C4-2B (cell line): ENCODE results near the gene PIGU.

Source experiments
- CTCF ChIP-seq: fragments of 450-650 bp; conservative IDR thresholded peaks from 2 replicates; pipeline ENCODE4 v1.5.1; 2017; ENCODE audit warnings: mild to moderate bottlenecking
- ZFX ChIP-seq: fragments of 450-650 bp; IDR thresholded peaks from 2 replicates; pipeline ENCODE4 v1.6.1; 2017

- TF ChIP-seq CTCF = no peak
- no peak for TF ChIP-seq ZFX
Measured at GRCh38 chr20:34637245-34638038, 39.5 kb downstream of the PIGU start.
